CD4-positive, alpha-beta T cell treated with Interleukin-12 subunit alpha and Interleukin-12 subunit beta, for 1 hour (primary cell): ENCODE measurements around the gene SSH2.

ENCODE experiments used
- DNase-seq: peaks from one replicate; pipeline ENCODE4 v3.0.0-alpha.2; 2020

SSH2 gene

DNA sequence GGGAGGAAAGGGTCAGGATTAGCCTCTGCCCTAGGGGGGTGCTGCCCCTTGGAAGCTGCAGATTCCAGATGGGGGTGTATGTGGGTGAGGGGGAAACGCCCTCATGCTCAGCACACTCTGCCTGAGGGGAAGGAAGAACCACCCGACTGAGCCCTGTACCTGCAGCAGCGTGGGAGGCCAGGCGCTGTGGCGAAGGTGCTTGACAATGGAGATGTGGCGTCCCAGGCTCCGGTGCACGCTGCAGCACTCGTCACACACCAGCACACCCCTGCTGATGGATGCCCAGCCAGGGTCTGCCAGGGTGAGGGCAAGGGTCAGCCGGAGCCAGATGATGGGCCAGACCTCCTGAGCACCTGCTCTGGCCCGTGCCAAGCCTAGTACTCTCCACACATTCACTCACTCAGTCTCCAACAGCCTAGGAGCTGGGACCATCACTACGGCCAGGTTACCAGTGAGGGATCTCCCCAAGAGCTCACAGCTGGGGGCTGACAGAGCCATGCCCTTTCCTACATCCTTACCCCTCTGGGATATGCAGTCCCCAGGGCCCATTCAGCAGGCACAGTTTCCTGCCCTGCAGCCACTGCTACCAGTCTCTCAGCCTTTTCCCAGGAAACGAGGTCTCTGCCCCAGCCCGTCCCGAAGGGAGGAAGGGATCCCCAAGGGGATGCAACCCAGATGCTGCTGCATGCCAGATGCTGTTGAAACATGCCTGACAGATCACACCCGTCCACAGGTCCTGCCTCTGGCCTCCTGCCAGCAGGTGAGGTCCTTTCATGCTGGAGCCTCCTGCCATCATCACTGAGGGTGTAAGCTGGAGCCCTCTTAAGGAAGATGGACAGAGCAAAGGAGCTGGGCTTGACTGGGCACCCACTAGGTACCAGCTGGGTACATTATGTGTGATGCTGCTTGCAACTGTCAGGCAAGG lies 346.4 kb downstream of the SSH2 start:
- DNase-seq: no peak

DNA sequence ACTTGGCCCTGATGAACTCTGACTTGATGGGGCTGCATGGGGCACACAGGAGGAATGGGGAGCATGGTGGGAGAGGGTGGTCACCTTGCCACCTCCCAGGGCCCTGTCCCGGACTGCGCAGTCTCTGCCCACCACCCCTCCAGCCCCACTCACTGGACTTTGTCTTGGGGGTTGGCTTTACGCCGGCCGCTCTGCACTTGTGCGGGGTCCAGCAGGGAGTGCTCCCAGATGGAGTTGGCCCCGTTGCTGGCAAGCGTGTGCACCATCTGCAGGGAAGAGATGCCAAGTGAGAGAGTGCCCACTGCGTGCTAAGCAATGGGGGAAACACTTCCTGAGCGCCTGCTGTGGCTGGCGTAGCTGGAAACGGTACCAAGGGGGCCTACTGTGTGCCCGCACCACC lies 347.3 kb downstream of the SSH2 start:
- DNase-seq: no peak

DNA sequence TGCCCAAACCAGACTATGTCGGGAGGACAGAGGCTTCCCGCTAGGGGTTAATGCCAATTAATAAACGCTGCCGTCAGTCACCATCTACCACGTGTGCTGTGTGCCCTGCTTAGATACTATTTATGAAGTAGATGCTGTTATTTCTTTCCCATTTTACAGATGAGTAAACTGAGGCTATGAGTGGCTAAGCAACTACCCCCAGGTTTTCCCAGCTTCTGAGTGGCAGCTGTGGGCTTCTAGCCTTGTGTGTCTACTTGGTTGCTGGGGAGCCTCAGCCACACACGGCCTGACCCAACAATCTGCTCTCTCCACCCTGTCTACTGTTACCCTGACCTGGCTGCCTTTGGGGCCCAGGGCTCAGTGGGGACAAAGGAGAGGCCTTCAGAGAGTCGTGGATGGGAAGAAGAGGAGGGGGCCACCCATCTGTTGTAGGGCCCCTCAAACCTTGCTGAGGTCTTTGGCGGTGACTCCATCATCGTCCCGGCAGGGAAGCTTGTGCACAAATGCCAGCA lies 347.7 kb downstream of the SSH2 start:
- DNase-seq: no peak

GRCh38 chr17:29581583-29582253 lies 348.3 kb downstream of the SSH2 start:
- no peak for DNase-seq

DNA sequence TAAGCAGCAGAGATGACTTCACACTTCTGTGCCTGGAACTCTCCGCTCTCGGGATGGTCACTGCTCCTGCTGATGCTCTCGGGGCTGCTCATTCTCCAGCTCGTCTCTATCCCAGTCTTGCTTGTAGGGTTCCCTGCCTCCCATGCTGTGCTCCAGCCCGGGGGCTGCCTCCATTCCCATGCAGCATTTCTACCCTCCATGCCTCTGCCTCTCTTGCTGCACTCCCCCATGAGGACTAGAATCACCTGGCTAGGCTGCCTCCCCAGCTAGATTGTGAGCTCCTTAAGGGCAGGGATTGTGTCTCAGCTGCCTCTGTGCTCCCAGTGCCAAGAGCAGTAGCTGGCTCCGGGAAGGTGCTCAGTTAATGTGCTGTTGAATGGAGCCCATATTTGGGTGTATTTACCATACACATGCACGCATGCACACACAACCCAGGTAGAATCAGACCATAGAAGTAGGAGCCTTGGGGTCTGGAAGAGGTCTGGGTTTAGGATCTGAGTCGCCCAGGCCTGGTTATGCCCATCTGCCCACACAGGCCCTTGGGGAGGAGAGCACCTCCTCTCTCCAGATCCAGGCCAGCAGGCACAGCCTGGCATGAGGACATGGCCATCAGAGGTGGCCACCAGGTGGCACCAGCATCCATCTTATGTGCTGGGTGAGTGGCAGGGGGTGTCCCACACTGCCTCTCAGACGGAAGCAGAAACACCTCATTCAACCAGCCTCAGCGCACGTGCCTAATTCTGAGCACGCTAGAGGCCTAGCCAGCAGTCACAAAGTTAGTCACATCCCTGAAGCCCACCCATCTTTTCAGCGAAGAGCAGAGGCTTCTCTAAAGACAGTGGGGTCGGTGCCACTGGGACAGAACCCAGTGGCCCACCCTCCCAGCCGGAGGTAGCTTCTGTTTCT lies 349.9 kb downstream of the SSH2 start:
- DNase-seq: peak; percentile 91

DNA sequence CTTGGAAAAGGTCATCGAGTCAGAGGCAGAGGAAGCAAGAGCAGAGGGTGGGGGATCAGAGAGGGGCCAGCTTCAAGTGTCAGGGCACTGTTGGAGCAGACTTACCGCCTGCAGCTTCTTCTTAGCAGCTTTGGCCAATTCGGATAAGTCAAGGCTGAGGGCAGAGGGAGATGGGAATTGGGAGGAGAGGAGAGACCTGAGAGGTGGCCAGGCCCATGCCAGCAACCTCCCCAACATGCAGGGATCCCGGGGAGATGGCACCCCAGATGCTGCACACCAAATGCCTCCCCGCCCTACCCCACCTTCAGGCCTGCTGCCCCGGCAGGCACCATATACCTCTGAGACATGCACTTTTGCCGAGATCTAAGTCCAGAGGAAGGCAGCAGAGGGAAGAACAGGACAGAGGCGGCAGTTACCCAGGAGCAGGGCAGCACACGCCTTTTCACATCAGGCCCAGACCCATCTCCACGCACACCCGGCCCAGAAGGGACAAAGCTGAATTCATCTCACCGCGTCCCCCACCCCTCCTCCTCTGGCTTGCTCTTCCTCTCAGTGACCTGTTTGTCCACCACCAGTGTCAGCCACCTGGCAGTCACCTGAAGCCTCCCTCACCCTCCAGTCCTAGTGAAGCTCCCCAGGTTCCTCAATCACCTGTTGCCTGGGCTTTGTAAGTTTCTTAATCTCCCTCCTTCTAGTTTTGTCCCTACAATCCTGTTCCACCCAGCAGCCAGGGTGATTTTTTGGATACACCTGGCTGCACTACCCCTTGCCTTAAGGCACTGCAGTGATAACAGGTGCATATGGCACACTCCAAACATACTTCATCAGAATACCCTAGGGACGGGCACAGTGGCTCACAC lies 351.2 kb downstream of the SSH2 start:
- no peak for DNase-seq

DNA sequence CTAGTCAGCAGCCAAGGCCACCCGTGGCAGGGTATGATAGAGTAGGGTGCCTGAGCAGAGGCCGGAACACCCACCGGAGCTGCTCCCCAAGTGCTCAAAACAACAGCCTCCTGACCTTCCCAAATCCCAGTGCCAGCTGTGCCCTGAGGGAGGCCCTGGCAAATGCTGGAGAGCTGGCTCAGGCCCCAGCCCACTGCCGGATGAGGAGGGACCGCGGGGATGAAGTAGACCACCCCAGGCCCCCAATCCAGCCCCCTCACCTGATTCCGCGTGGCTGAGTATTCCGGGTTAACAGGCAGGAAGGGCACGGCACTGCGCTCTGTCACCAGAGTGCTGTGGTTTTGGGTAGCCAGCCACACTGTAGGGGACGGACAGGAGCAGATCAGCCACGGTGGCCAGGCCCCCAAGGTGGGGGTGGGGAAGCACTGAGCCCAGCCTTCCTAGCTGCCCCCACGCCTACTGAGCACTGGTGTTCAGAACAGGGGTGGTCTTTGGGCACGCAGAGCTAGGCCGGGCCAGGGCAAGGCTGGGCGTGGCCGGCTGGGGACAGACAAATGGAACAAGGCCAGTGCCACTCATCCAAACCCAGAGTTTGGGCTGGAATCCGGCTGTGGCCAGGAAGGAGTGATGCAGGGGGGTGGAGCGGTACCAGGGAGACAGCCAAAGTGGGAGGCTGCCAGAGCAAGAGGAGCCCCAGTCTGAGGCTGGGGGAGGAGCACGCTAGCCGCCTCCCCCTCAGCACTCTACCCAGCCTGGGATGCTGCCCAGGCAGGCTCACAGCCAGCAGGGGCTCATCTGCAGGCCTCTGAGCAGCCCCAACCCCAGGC lies 352.4 kb downstream of the SSH2 start:
- DNase-seq: no peak

GRCh38 chr17:29577001-29577370 lies 353.0 kb downstream of the SSH2 start:
- no peak for DNase-seq

- DNase-seq: no peak
Measured at GRCh38 chr17:29576214-29577000, 353.6 kb downstream of the SSH2 start.
